ENCODE data around the gene IL1RL2.

IL1RL2 gene

DNA sequence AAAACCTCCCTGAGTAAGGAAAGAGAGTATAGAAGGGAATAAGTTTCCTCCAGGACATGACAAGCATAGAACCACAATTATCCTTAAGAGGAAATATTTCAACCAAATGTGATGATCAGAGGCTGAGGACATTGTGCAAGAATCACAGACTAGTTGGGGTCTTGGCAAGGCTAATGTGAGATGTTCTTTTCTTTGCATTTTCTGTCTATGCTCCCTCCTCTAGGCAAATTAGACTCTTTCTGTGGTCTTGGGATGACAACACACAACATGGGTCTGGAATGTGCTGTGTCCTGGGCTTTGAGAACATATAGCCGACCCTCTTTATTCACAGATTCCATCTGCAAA, 92.5 kb downstream of the IL1RL2 start:
- H3K4me3 ChIP-seq (ENCODE audit: low read depth, low read length), result no peak overlapping the region
- TF ChIP-seq, protein P1, sequence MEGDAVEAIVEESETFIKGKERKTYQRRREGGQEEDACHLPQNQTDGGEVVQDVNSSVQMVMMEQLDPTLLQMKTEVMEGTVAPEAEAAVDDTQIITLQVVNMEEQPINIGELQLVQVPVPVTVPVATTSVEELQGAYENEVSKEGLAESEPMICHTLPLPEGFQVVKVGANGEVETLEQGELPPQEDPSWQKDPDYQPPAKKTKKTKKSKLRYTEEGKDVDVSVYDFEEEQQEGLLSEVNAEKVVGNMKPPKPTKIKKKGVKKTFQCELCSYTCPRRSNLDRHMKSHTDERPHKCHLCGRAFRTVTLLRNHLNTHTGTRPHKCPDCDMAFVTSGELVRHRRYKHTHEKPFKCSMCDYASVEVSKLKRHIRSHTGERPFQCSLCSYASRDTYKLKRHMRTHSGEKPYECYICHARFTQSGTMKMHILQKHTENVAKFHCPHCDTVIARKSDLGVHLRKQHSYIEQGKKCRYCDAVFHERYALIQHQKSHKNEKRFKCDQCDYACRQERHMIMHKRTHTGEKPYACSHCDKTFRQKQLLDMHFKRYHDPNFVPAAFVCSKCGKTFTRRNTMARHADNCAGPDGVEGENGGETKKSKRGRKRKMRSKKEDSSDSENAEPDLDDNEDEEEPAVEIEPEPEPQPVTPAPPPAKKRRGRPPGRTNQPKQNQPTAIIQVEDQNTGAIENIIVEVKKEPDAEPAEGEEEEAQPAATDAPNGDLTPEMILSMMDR (IDR thresholded peaks at IDR 0.05; ENCODE audit: insufficient read depth, low read depth, low read length, missing control alignments), result no peak
- no peak for DNase-seq (ENCODE audit: low read depth)

DNA sequence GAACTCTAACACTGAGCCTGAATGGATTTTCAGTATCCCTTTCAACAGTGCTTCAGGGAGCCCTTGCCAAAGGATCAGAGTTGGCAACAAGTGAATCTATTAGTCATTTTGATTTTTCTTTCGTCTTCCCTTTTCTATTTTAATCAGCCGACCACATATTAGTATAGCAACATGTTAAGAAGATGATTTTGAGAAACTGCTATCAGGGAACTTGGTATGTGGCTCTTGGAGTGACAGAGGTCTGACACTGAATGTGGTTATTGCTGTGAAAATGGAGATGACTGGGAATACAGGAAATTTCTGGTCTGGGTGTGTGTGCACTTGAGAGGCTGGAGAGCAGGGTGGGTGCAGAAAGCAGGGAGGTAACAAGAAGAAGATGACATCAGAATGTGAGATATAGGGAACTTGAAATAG, 95.9 kb downstream of the IL1RL2 start:
- H3K4me3 ChIP-seq (ENCODE audit: low read depth, low read length), result no peak overlapping the region
- TF ChIP-seq, protein P1 (IDR thresholded peaks at IDR 0.05; ENCODE audit: insufficient read depth, low read depth, low read length, missing control alignments), result no peak
- no peak for DNase-seq (ENCODE audit: low read depth)

DNA sequence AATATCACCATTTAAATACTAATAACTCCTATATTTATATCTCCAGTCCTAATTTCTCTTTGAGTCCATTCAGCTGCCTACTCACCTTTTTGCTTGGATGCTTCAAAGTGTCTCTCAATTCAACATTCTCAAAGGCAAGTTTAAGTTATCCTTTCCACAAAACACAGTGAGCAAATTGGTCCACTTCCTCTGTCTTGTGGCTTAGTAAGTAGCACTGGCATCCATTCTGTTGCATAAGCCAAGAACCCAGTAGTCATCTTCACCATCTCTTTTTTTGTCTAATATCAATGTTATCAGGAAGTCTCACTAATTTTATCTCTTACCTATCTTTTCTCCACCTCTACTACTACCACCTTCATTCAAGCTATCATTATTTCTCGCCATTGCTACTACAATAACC, 97.2 kb downstream of the IL1RL2 start:
- DNase-seq (ENCODE audit: low read depth), result no peak
- TF ChIP-seq, protein P1 (IDR thresholded peaks at IDR 0.05; ENCODE audit: insufficient read depth, low read depth, low read length, missing control alignments), result no peak

DNA sequence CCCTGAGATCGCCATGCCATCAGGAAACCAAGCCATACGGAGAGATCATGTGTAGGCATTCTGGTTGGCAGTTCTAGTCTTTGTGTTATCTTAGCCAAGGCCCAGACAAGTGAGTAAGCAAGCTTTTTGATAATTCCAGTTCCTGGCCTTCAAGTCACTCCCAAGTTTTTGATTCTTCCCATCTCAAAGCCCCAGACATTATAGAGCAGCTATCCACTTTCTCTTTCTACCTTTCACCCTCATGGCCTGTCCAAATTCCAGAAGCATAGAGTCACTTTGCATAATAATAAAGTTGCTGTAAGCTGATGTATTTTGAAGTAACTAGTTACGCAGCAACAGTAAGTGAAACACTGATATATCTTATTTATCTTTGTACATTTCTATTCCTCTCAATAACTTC, 97.8 kb downstream of the IL1RL2 start:
- no peak for DNase-seq (ENCODE audit: low read depth)
- H3K4me3 ChIP-seq (ENCODE audit: low read depth, low read length), result no peak overlapping the region
- TF ChIP-seq, protein P1 (IDR thresholded peaks at IDR 0.05; ENCODE audit: insufficient read depth, low read depth, low read length, missing control alignments), result no peak

More for the DNA sequence above, 97.2 kb downstream of the IL1RL2 start:
- no peak overlapping the region for H3K4me3 ChIP-seq (ENCODE audit: low read depth, low read length)

DNA sequence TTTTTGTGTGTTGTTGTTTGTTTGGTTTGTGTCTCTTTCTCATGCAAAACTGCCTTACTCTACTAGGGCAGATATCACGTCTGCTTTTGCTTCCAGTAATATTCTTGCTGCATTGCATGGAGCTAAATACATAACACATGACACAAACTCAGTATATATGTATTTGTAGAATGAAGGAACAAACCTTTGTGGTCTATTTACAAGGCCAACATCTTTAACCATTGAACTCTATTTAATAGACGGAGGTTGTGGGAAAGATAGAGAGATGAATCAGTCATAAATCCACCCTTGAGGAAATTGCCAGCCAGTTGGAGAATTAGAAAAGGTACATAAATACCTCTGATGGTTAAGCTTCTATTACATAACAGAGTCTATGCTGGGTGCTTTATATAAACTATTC, 98.5 kb downstream of the IL1RL2 start:
- DNase-seq (ENCODE audit: low read depth), result no peak
- H3K4me3 ChIP-seq (ENCODE audit: low read depth, low read length), result no peak overlapping the region
- TF ChIP-seq, protein P1 (IDR thresholded peaks at IDR 0.05; ENCODE audit: insufficient read depth, low read depth, low read length, missing control alignments), result no peak

DNA sequence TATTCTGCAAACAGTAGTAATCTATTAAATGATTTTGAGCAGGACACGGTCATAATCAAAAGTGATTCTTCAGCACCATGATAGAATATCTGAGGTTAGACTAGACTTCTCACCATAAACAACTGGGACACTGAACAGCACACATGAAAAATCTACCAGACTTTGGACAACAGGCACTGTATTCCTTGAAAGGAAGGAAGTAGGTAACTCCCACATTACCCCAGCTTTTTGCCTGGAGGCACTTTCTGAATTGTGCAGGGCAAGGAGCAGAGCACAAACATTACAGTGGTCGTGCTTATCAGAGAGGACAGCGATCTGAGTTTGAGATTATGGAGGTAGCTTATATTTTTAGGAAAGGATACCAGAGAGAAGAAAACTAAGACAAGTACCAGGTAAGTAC, 99.2 kb downstream of the IL1RL2 start:
- no peak for DNase-seq (ENCODE audit: low read depth)
- no peak overlapping the region for H3K4me3 ChIP-seq (ENCODE audit: low read depth, low read length)
- TF ChIP-seq, protein P1 (IDR thresholded peaks at IDR 0.05; ENCODE audit: insufficient read depth, low read depth, low read length, missing control alignments), result no peak

DNA sequence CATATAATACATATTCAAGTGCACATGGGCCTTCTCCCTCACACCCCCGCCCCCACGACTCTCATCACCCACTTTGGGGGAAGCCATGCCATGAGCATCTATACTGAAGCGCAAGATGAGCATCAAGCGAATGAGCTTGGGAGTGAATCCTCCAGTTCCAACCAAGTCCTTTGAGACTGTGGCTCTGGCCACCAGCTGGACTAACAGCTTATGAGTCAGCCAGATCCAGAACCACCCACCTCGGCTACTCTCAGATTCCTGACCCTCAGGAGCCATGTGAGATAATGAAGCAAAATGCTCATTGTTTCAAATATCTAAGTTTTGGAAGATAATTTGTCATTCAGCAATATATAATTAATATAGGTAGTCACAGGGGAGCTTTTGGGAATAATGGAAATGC, 102.3 kb downstream of the IL1RL2 start:
- TF ChIP-seq, protein P1 (IDR thresholded peaks at IDR 0.05; ENCODE audit: insufficient read depth, low read depth, low read length, missing control alignments), result no peak
- no peak overlapping the region for H3K4me3 ChIP-seq (ENCODE audit: low read depth, low read length)
- DNase-seq (ENCODE audit: low read depth), result no peak

Measured in GM12865 (cell line).